ENCODE measurements around the gene IL25.

DNA sequence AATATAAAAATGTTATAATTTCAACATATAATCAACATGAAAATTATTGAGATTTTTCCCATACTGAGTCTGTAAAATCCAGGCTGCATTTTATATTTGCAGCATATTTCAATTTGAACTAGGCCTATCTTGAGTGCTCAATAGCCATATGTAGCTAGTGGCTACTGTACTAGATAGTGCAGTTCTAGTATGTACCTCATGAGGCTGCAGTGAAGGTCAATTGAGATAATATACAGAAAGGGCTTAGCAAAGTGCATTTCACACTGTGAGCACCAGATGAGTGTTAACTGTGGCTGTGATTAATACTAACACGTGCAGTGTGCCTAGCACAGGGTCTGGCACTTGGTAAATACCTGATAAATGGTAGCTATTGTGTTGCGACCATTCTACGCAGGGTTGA lies 14.6 kb upstream of the IL25 start:
- TF ChIP-seq, protein P1, sequence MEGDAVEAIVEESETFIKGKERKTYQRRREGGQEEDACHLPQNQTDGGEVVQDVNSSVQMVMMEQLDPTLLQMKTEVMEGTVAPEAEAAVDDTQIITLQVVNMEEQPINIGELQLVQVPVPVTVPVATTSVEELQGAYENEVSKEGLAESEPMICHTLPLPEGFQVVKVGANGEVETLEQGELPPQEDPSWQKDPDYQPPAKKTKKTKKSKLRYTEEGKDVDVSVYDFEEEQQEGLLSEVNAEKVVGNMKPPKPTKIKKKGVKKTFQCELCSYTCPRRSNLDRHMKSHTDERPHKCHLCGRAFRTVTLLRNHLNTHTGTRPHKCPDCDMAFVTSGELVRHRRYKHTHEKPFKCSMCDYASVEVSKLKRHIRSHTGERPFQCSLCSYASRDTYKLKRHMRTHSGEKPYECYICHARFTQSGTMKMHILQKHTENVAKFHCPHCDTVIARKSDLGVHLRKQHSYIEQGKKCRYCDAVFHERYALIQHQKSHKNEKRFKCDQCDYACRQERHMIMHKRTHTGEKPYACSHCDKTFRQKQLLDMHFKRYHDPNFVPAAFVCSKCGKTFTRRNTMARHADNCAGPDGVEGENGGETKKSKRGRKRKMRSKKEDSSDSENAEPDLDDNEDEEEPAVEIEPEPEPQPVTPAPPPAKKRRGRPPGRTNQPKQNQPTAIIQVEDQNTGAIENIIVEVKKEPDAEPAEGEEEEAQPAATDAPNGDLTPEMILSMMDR (conservative IDR thresholded peaks at IDR 0.05), result no peak
- TF ChIP-seq EZH2 (IDR thresholded peaks at IDR 0.05; ENCODE audit: low read depth), result no peak
